Stomach (tissue), 4 donors: ENCODE results near the gene VPS4B.

ENCODE experiments used
- EP300 ChIP-seq: sonication (generic); formaldehyde crosslinking; IDR thresholded peaks from one replicate; pipeline ENCODE4 v1.6.1; 2017; ENCODE audit warnings: antibody characterized with exemption
- POLR2A ChIP-seq, 4 donors: fragments of 450-650 bp; IDR thresholded peaks; one replicate each; pipeline ENCODE4 v1.6.1; 2016; ENCODE audit warnings: antibody characterized with exemption in 4 of 4, control low read depth in 2 of 4, mild to moderate bottlenecking in 1 of 4, moderate library complexity in 1 of 4
- TF ChIP-seq, protein P1 (sequence below), 7 experiments: fragments of 450-650 bp in 4 of 7; fragments of 200-600 bp in 3 of 7; sonication (generic) in 3 of 7; IDR thresholded peaks; one replicate each; pipeline ENCODE4 v1.5.1; 2016 to 2019; ENCODE audit warnings: antibody characterized with exemption in 7 of 7, control low read depth in 2 of 7, mild to moderate bottlenecking in 1 of 7

DNA sequence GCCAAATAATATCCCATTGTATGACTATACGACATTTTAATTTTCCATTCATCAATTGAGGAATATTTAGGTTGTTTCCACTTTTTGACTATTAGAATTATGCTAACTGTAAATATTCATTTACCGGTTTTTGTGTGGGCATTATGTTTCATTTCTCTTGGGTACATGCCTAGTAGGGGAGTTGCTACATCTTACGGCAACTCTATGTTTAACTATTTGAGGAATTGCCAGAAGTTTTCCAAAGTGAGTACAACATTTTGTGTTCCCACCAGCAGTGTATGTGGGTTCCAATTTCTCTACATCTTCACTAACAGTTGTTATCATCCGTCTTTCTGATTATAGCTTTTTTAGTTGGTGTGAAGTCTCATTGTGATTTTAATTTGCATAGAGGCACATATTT lies 53.7 kb downstream of the VPS4B start:
- TF ChIP-seq, protein P1, sequence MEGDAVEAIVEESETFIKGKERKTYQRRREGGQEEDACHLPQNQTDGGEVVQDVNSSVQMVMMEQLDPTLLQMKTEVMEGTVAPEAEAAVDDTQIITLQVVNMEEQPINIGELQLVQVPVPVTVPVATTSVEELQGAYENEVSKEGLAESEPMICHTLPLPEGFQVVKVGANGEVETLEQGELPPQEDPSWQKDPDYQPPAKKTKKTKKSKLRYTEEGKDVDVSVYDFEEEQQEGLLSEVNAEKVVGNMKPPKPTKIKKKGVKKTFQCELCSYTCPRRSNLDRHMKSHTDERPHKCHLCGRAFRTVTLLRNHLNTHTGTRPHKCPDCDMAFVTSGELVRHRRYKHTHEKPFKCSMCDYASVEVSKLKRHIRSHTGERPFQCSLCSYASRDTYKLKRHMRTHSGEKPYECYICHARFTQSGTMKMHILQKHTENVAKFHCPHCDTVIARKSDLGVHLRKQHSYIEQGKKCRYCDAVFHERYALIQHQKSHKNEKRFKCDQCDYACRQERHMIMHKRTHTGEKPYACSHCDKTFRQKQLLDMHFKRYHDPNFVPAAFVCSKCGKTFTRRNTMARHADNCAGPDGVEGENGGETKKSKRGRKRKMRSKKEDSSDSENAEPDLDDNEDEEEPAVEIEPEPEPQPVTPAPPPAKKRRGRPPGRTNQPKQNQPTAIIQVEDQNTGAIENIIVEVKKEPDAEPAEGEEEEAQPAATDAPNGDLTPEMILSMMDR (IDR thresholded peaks at IDR 0.05): no peak
- TF ChIP-seq EP300: no peak
- no peak for TF ChIP-seq POLR2A (IDR thresholded peaks at IDR 0.05)
